Caco-2 (cell line): ENCODE measurements around the gene CFAP52. TPM values are rescaled to one million over a fixed set of nuclear protein-coding genes. Genes with fewer than 3 reads are reported as not detected.

Experiments used
- BruUV-seq: library from RNA; stranded (reverse); fragments of 400-500 nt; replicated peaks from 2 replicates; lab custom pipeline; 2021; lab: Mats Ljungman, UMichigan
- CTCF ChIA-PET: fragments of 300-600 bp; sonication (Branson Sonifier 250); formaldehyde crosslinking; loops from one replicate; lab custom pipeline; 2022; ENCODE audit warnings: antibody characterized with exemption; lab: Charles Lee
- POLR2A ChIA-PET: fragments of 300-600 bp; sonication (Branson Sonifier 250); formaldehyde crosslinking; loops from one replicate; lab custom pipeline; 2022; ENCODE audit warnings: antibody characterized with exemption; lab: Charles Lee
- DNase-seq, 2 experiments: peaks; one replicate each; pipeline versions ENCODE4 v3.0.0 to v3.0.0-alpha.2; 2020 to 2022
- H3K27me3 ChIP-seq: replicated peaks from 2 replicates; pipeline ENCODE4 v1.6.0; 2011; ENCODE audit warnings: low read length; ENCODE audit not compliant: control insufficient read depth, insufficient read depth
- H3K36me3 ChIP-seq: 2 replicates; pipeline ENCODE4 v1.5.1; 2011; ENCODE audit warnings: low read length; ENCODE audit not compliant: control insufficient read depth, insufficient read depth
- H3K4me1 ChIP-seq: fragments of 250-450 bp; sonication (Bioruptor Pico); 2 replicates; pipeline ENCODE4 v1.5.1; 2020; ENCODE audit warnings: mild to moderate bottlenecking
- H3K4me3 ChIP-seq: 2 replicates; pipeline ENCODE4 v1.5.1; 2011; ENCODE audit warnings: low read depth, mild to moderate bottlenecking, control low read depth, low read length
- H3K9me3 ChIP-seq: fragments of 250-450 bp; sonication (Bioruptor Pico); 2 replicates; pipeline ENCODE4 v1.5.1; 2020; ENCODE audit warnings: mild to moderate bottlenecking, moderate library complexity
- H3K27ac Mint-ChIP-seq: one replicate; pipeline ENCODE4 v1.8.0; 2022; ENCODE audit warnings: mixed read lengths; ENCODE audit not compliant: unreplicated experiment
- H3K27me3 Mint-ChIP-seq: one replicate; pipeline ENCODE4 v1.8.0; 2022; ENCODE audit warnings: mixed read lengths; ENCODE audit not compliant: insufficient read depth, unreplicated experiment
- H3K36me3 Mint-ChIP-seq: one replicate; pipeline ENCODE4 v1.8.0; 2022; ENCODE audit warnings: mild to moderate bottlenecking, mixed read lengths; ENCODE audit not compliant: insufficient read depth, unreplicated experiment
- H3K4me1 Mint-ChIP-seq: one replicate; pipeline ENCODE4 v1.8.0; 2022; ENCODE audit warnings: low read depth, mixed read lengths; ENCODE audit not compliant: unreplicated experiment
- H3K4me3 Mint-ChIP-seq: one replicate; pipeline ENCODE4 v1.8.0; 2022; ENCODE audit warnings: mild to moderate bottlenecking, moderate library complexity, mixed read lengths; ENCODE audit not compliant: unreplicated experiment
- H3K9me3 Mint-ChIP-seq: one replicate; pipeline ENCODE4 v1.8.0; 2022; ENCODE audit warnings: mixed read lengths; ENCODE audit not compliant: unreplicated experiment
- intact Hi-C: fragments of 100-400 bp; cut with micrococcal nuclease; formaldehyde crosslinking; loops from one replicate; pipeline ENCODE4 v1.10.0; 2022; ENCODE audit not compliant: unreplicated experiment
- total RNA-seq: library from RNA; stranded (reverse); gene quantifications from 2 replicates; pipeline ENCODE4 v1.2.3, GENCODE V29; 2022
- TF ChIP-seq, protein P1 (sequence below), 2 experiments: fragments of 200-600 bp in 1 of 2; IDR thresholded peaks; 1 replicate in 1 of 2; 2 replicates in 1 of 2; pipeline versions ENCODE4 v1.5.1 to v1.8.0; 2011 to 2022; ENCODE audit warnings: antibody characterized with exemption in 1 of 2, control low read depth in 1 of 2, inconsistent platforms in 1 of 2, low read depth in 1 of 2, low read length in 1 of 2, mild to moderate bottlenecking in 1 of 2, moderate library complexity in 1 of 2; ENCODE audit not compliant: insufficient read depth in 1 of 2, severe bottlenecking in 1 of 2, unreplicated experiment in 1 of 2

CFAP52 gene
- total RNA-seq, 1 experiment from 2014 or later = not detected

DNA sequence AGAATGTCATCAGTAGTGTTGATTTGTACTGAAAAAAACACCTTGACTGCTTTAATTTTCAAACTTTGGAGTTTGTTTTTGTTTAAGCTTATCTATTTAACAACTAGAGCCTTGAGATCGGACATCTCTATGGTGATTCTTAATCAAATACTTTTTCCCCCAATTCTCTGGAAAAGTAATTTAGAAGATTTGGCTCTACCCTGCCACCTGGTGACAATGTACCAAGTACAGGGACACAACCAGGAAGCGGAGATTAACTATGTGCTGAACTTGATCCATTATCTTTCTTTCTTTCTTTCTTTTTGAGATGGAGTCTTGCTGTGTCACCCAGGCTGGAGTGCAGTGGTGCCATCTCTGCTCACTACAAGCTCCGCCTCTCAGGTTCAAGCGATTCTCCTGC, 99.6 kb downstream of the CFAP52 start:
- H3K36me3 ChIP-seq = no peaks in the 10 kb centered on the region
- CTCF ChIA-PET = no interaction called here
- no TSS peak for BruUV-seq
- POLR2A ChIA-PET = no interaction called here
- intact Hi-C loops = loop anchor here (2.0 kb wide), 2 partner anchors 29 to 99 kb away; partner anchors contain the start of gene CFAP52
- H3K27me3 Mint-ChIP-seq = no peaks in the 10 kb centered on the region
- no peaks in the 10 kb centered on the region for H3K4me1 ChIP-seq
- H3K4me3 ChIP-seq = no peak overlapping the region
- no peak overlapping the region for H3K4me3 Mint-ChIP-seq
- H3K9me3 ChIP-seq = no peaks in the 10 kb centered on the region
- H3K36me3 Mint-ChIP-seq = peaks cover 49% of the 10 kb centered on the region
- peaks cover 10% of the 10 kb centered on the region for H3K9me3 Mint-ChIP-seq
- peak in 1 of 2 experiments; percentile 9 for DNase-seq
- H3K27me3 ChIP-seq = no peaks in the 10 kb centered on the region
- H3K4me1 Mint-ChIP-seq = no peaks in the 10 kb centered on the region
- TF ChIP-seq, protein P1, sequence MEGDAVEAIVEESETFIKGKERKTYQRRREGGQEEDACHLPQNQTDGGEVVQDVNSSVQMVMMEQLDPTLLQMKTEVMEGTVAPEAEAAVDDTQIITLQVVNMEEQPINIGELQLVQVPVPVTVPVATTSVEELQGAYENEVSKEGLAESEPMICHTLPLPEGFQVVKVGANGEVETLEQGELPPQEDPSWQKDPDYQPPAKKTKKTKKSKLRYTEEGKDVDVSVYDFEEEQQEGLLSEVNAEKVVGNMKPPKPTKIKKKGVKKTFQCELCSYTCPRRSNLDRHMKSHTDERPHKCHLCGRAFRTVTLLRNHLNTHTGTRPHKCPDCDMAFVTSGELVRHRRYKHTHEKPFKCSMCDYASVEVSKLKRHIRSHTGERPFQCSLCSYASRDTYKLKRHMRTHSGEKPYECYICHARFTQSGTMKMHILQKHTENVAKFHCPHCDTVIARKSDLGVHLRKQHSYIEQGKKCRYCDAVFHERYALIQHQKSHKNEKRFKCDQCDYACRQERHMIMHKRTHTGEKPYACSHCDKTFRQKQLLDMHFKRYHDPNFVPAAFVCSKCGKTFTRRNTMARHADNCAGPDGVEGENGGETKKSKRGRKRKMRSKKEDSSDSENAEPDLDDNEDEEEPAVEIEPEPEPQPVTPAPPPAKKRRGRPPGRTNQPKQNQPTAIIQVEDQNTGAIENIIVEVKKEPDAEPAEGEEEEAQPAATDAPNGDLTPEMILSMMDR (IDR thresholded peaks at IDR 0.05; ENCODE audit: insufficient read depth in 1 of 2, low read depth in 1 of 2, low read length in 1 of 2, severe bottlenecking in 1 of 2, unreplicated experiment in 1 of 2) = peak in 1 of 2 experiments; percentile 31
- no peak overlapping the region for H3K27ac Mint-ChIP-seq

DNA sequence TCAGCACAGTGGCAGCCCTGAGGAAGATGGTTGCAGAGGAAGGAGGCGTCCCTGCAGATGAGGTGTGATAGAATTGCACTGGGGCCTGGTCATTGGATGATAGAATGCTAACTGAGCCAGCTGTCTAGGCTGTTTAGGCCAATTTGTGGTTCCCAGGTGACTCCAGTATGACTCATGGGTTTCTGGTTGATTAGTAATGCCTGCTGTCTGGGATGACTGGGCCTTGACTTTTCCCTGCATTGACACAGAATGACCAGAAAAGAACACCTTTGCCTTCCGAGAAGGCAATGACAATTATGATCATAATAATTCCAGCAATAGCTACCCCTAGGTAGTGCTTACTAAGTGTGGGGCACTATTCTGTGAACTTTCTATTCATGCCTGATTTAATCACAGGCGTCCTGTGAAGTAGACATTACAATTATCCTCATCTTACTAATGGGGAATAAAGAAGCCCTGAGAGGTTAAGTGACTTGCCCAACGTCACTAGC, 100.4 kb downstream of the CFAP52 start:
- Histone ChIP-seq H3K36me3 (no peaks in the 10 kb centered on the region), H3K4me1 (no peaks in the 10 kb centered on the region), H3K4me3 (no peak overlapping the region), H3K27me3 (no peaks in the 10 kb centered on the region), H3K9me3 (no peaks in the 10 kb centered on the region)
- H3K27me3 Mint-ChIP-seq = no peaks in the 10 kb centered on the region
- DNase-seq = no peak
- CTCF ChIA-PET = no interaction called here
- H3K4me1 Mint-ChIP-seq = no peaks in the 10 kb centered on the region
- TF ChIP-seq, protein P1 (IDR thresholded peaks at IDR 0.05; ENCODE audit: insufficient read depth in 1 of 2, low read depth in 1 of 2, low read length in 1 of 2, severe bottlenecking in 1 of 2, unreplicated experiment in 1 of 2) = no peak
- peaks cover 10% of the 10 kb centered on the region for H3K9me3 Mint-ChIP-seq
- H3K36me3 Mint-ChIP-seq = peaks cover 50% of the 10 kb centered on the region
- no peak overlapping the region for H3K4me3 Mint-ChIP-seq
- BruUV-seq = no TSS peak
- POLR2A ChIA-PET = no interaction called here
- no peak overlapping the region for H3K27ac Mint-ChIP-seq
- intact Hi-C loops = loop anchor here (2.0 kb wide), 2 partner anchors 30 to 100 kb away; partner anchors contain the start of gene CFAP52

DNA sequence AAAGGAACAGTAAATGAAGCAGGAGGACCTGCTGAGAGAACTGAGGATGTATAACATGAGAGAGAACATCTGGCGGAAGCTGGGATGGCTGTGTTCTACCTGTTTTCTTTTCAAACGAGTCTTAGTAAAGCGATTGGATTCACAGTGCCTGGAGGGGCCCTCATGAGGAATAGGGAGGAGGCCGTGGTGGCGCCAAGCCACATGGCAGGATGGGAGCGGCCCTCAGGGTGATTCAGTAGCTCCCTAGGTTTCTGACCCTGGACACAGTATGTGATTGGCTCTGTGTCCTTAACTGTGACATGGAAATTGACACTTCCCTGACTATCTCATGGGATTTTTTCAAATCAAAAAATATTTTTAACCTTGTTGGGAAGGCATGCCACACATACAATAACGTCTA, 101.0 kb downstream of the CFAP52 start:
- H3K27me3 Mint-ChIP-seq = no peaks in the 10 kb centered on the region
- H3K4me3 Mint-ChIP-seq = no peak overlapping the region
- H3K27me3 ChIP-seq = no peaks in the 10 kb centered on the region
- H3K36me3 ChIP-seq = no peaks in the 10 kb centered on the region
- no peak overlapping the region for H3K4me3 ChIP-seq
- H3K4me1 Mint-ChIP-seq = no peaks in the 10 kb centered on the region
- POLR2A ChIA-PET = no interaction called here
- peaks cover 46% of the 10 kb centered on the region for H3K36me3 Mint-ChIP-seq
- TF ChIP-seq, protein P1 (IDR thresholded peaks at IDR 0.05; ENCODE audit: insufficient read depth in 1 of 2, low read depth in 1 of 2, low read length in 1 of 2, severe bottlenecking in 1 of 2, unreplicated experiment in 1 of 2) = no peak
- no peak overlapping the region for H3K27ac Mint-ChIP-seq
- intact Hi-C loops = loop anchor here (2.0 kb wide), 2 partner anchors 31 to 101 kb away; partner anchors contain the start of gene CFAP52
- no peaks in the 10 kb centered on the region for H3K4me1 ChIP-seq
- DNase-seq = no peak
- H3K9me3 Mint-ChIP-seq = peaks cover 10% of the 10 kb centered on the region
- CTCF ChIA-PET = interaction anchor here (0.6 kb wide), 1 partner anchor 97 kb away, joined by 3 read pairs; no protein-coding TSS in a partner anchor
- H3K9me3 ChIP-seq = no peaks in the 10 kb centered on the region
- no TSS peak for BruUV-seq
